ENCODE measurements around the gene CCDC91. TPM values are rescaled to one million over a fixed set of nuclear protein-coding genes. Genes with fewer than 3 reads are reported as not detected.

Gene CCDC91
- total RNA-seq, 4 donors from 2014 or later: 48.6 to 95.3 (median 52.1) TPM

DNA sequence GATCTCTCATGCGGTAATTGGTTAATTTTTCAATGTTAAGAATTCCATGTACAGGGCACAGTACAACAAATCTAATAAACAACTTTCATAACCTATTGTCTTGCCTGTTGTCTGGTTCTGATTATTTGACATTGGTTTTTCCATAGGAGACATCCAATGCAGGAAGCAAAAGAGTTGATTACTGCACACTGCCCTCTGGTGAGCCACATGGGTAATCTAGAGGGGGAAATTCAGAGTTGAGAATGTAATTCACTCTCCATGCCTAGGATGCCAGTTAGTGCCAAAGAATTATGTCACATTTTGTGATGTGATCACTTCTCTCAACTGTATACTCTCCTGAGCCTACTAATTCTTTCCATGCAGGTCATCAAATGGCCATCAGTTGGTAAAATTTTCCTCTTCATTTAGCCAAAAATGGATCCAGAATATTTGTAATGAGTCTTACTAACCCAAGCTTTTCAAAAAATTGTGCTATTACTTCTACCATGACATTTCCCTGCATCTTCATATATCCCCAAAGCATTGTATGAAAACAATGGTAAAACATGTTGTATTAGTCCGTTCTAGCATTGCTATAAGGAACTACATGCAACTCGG lies 17.7 kb upstream of the CCDC91 start:
- TF ChIP-seq, protein P1, sequence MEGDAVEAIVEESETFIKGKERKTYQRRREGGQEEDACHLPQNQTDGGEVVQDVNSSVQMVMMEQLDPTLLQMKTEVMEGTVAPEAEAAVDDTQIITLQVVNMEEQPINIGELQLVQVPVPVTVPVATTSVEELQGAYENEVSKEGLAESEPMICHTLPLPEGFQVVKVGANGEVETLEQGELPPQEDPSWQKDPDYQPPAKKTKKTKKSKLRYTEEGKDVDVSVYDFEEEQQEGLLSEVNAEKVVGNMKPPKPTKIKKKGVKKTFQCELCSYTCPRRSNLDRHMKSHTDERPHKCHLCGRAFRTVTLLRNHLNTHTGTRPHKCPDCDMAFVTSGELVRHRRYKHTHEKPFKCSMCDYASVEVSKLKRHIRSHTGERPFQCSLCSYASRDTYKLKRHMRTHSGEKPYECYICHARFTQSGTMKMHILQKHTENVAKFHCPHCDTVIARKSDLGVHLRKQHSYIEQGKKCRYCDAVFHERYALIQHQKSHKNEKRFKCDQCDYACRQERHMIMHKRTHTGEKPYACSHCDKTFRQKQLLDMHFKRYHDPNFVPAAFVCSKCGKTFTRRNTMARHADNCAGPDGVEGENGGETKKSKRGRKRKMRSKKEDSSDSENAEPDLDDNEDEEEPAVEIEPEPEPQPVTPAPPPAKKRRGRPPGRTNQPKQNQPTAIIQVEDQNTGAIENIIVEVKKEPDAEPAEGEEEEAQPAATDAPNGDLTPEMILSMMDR (IDR thresholded peaks at IDR 0.05; ENCODE audit: low read depth): no peak

DNA sequence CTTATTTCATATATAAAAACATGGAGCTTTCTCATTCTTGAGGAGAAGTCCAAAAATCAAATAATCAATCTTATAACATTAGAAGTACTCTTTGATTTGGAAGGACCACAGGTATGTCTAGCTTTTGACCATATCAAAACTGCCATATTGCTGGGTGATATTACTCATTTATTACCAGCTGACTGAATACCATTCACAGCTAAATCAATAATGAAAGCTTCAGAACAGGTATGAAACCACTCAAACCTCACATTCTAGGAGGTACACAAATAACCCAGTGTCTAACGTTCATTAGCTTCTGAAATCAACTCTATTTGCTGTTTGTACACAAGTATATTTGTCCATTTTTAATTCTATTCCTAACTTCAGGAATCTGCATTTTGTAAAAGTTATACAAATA lies 16.8 kb upstream of the CCDC91 start:
- TF ChIP-seq, protein P1 (IDR thresholded peaks at IDR 0.05; ENCODE audit: low read depth): no peak

DNA sequence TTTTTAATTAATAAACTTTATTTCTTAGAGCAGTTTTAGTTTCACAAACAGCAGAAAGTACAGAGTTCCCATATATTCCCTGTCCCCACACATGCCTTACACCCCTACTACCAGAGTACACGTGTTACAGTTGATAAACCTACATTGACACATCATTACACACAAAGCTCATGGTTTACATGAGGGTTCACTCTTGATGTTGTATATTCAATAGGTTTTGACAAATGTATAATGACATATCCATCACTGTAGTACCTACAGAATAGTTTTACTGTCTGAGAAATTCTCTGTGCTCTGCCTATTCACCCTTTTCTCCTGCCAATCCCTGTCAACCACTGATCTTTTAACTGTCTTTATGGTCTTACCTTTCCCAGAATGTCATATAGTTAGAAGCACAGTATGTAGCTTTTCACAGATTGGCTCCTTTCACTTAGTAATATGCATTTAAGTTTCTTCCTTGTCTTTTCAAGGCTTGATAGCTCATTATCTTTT lies 15.1 kb upstream of the CCDC91 start:
- TF ChIP-seq, protein P1 (IDR thresholded peaks at IDR 0.05; ENCODE audit: low read depth): no peak

DNA sequence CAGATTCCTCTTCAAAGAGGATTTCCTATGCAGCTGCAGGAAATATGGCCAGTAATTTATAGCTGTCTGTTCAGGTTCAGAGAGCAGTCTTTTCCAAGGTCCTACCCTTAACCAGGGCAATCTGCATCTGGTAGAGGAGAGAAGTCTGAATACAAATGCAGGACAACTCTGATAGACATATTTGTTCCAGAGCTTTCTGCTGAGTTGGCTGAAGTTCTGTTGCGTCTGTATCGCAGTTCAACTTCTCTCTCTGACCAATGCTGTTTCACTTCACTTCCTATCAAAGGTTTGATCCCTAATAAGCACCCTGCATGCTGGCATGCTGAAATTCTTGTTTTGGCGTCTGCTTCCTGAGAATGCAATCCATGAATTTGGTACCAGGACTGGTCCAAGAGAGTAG lies 14.0 kb upstream of the CCDC91 start:
- TF ChIP-seq, protein P1 (IDR thresholded peaks at IDR 0.05; ENCODE audit: low read depth): no peak

DNA sequence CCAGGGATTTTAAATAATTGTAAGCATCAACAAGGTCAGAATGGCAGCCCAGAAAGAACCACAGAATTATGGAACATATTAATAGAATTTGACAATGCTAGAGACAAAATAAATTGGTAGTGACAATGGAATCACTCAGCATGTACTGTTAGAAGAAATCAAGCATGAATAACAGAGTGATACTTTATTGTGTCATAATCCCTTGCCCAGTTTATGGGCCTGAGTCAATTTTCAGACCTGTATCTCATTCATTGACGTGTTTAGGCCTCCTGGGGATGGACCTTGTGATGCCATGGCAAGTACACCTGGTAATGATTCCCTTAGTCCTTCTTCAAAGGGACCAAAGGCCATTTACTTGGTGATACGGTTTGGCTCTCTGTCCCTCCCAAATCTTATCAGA lies 12.8 kb upstream of the CCDC91 start:
- TF ChIP-seq, protein P1 (IDR thresholded peaks at IDR 0.05; ENCODE audit: low read depth): no peak

DNA sequence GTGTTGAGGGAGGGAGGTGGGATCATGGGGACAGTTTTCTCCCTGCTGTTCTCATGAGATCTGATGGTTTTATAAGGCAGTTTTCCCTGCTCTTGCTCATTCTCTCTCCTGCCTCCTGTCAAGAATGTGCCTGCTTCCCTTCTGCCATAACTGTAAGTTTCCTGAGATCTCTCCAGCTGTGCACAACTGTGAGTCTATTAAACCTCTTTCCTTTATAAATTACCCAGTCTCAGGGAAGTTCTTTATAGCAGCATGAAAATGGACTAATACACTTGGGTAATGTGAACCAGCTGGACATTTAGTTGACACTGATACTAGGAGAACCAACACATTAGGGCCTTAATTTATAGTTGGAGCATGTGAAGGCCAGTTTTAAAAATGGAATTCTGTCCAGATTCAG lies 12.4 kb upstream of the CCDC91 start:
- TF ChIP-seq, protein P1 (IDR thresholded peaks at IDR 0.05; ENCODE audit: low read depth): no peak

DNA sequence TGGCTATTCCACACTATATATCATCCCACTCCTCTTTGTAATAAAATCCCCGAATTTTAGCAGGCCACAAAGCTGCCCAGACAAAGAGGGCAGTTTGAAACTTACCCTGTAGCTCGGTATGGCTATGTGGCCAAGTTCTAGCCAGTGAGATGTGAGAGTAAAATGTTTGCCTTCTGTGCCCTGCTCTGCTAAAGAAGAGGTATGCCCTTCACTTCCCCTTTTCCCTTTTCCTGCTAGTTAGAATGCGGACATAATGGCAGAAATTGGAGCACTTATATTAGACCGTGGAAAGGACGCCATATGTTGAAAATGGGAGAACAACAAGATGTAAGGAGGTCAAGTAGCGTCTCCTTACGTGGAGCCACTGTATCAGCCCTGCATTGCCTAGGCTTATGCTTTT lies 11.5 kb upstream of the CCDC91 start:
- TF ChIP-seq, protein P1 (IDR thresholded peaks at IDR 0.05; ENCODE audit: low read depth): no peak

All from subcutaneous adipose tissue (tissue), 4 donors.